Endothelial cell of umbilical vein (primary cell): ENCODE results near the gene OXER1. TPM values are rescaled to one million over a fixed set of nuclear protein-coding genes. Genes with fewer than 3 reads are reported as not detected.

Experiments used
- BruUV-seq: library from RNA; stranded (reverse); fragments of 400-500 nt; replicated peaks from 2 replicates; lab custom pipeline; 2021; lab: Mats Ljungman, UMichigan
- CTCF ChIA-PET: fragments of 300-600, 350-600 bp; sonication (Branson Sonifier 250); formaldehyde crosslinking; loops from one replicate; lab custom pipeline; 2021; ENCODE audit warnings: antibody characterized with exemption, inconsistent platforms; lab: Charles Lee
- POLR2A ChIA-PET: fragments of 300-600, 350-600 bp; sonication (Branson Sonifier 250); formaldehyde crosslinking; loops from one replicate; lab custom pipeline; 2021; ENCODE audit warnings: antibody characterized with exemption, inconsistent platforms; lab: Charles Lee
- DNase-seq: peaks from one replicate; pipeline ENCODE4 v3.0.0-alpha.2; 2011; ENCODE audit warnings: low read depth, low spot score
- FAIRE-seq: peaks from 2 replicates; lab custom pipeline; 2011; peaks lifted over from hg19 to GRCh38; lab: Jason Lieb, UNC
- H2AFZ ChIP-seq: 2 replicates; pipeline ENCODE4 v1.6.0; 2012; ENCODE audit warnings: low read depth, low read length, control low read depth, inconsistent platforms
- H3K27ac ChIP-seq: 2 replicates; pipeline ENCODE4 v1.5.1; 2011; ENCODE audit warnings: low read depth, mild to moderate bottlenecking, control low read depth, low read length, moderate library complexity; ENCODE audit not compliant: insufficient read depth
- H3K27me3 ChIP-seq, 2 experiments: 2 replicates each; pipeline versions ENCODE4 v1.6.0 to v1.6.1; 2011; ENCODE audit warnings: low read length in 2 of 2, mixed read lengths in 1 of 2; ENCODE audit not compliant: control insufficient read depth in 2 of 2, insufficient read depth in 2 of 2
- H3K36me3 ChIP-seq, 2 experiments: 2 replicates in 1 of 2; 3 replicates in 1 of 2; pipeline ENCODE4 v1.5.1; 2011; ENCODE audit warnings: low read length in 2 of 2, mild to moderate bottlenecking in 1 of 2, moderate library complexity in 1 of 2; ENCODE audit not compliant: control insufficient read depth in 2 of 2, insufficient read depth in 2 of 2; ENCODE audit errors: extremely low read depth in 1 of 2
- H3K4me1 ChIP-seq: 3 replicates; pipeline ENCODE4 v1.5.1; 2011; ENCODE audit warnings: mild to moderate bottlenecking, low read length; ENCODE audit not compliant: control insufficient read depth, insufficient read depth; ENCODE audit errors: extremely low read depth
- H3K4me2 ChIP-seq: 2 replicates; pipeline ENCODE4 v1.6.1; 2011; ENCODE audit warnings: low read length, control low read depth, mixed read lengths; ENCODE audit not compliant: insufficient read depth
- H3K4me3 ChIP-seq, 3 experiments: fragments of 200-600 bp in 1 of 3; sonication (generic), shearing (Covaris generic) in 1 of 3; replicated peaks in 1 of 3; 2 replicates each; pipeline ENCODE4 v1.5.1; 2011 to 2016; ENCODE audit warnings: control low read depth in 3 of 3, low read length in 3 of 3, mild to moderate bottlenecking in 2 of 3, inconsistent platforms in 1 of 3, low read depth in 1 of 3, moderate library complexity in 1 of 3; ENCODE audit not compliant: insufficient read depth in 1 of 3
- H3K79me2 ChIP-seq: 2 replicates; pipeline ENCODE4 v1.6.0; 2012; ENCODE audit warnings: low read length, inconsistent platforms; ENCODE audit not compliant: control insufficient read depth, insufficient read depth
- H3K9ac ChIP-seq: replicated peaks from 2 replicates; pipeline ENCODE3; 2011; ENCODE audit warnings: low read length, control low read depth; ENCODE audit not compliant: insufficient read depth; ENCODE audit errors: extremely low read depth
- H3K9me1 ChIP-seq: replicated peaks from 3 replicates; pipeline ENCODE4 v1.6.0; 2011; ENCODE audit warnings: mild to moderate bottlenecking, low read length; ENCODE audit not compliant: control insufficient read depth, insufficient read depth; ENCODE audit errors: extremely low read depth
- H3K9me3 ChIP-seq: replicated peaks from 2 replicates; pipeline ENCODE4 v1.5.1; 2012; ENCODE audit warnings: low read length, inconsistent platforms; ENCODE audit not compliant: control insufficient read depth, insufficient read depth
- H4K20me1 ChIP-seq: replicated peaks from 2 replicates; pipeline ENCODE3; 2011; ENCODE audit warnings: mild to moderate bottlenecking, low read length; ENCODE audit not compliant: control insufficient read depth, insufficient read depth; ENCODE audit errors: extremely low read depth
- MYC ChIP-seq: IDR thresholded peaks from one replicate; pipeline ENCODE4 v1.6.1; 2011; ENCODE audit warnings: mild to moderate bottlenecking, low read depth, low read length
- POLR2AphosphoS5 ChIP-seq: IDR thresholded peaks from 2 replicates; pipeline ENCODE4 v1.6.1; 2012; ENCODE audit warnings: low read depth, mild to moderate bottlenecking, control low read depth, low read length, moderate library complexity; ENCODE audit not compliant: insufficient read depth
- dilution Hi-C: fragments of 300-500 bp; cut with MboI; formaldehyde crosslinking; loops from one replicate; pipeline ENCODE4 v1.15.0; 2019; ENCODE audit warnings: low sequenced_read_pairs; ENCODE audit not compliant: extremely low pct_ligation_motif_present
- intact Hi-C: fragments of 100-400 bp; cut with micrococcal nuclease; formaldehyde crosslinking; loops from one replicate; pipeline ENCODE4 v1.10.0; 2022
- polyA plus RNA-seq, 4 experiments: library from polyadenylated mRNA; depleted of rRNA in 3 of 4; stranded (reverse) in 3 of 4; unstranded in 1 of 4; fragments of >200 nt; gene quantifications; 2 replicates each; pipeline versions ENCODE4 v1.2.1 to v1.2.3, GENCODE V29; 2011 to 2012; ENCODE audit warnings: missing spikeins in 1 of 4
- total RNA-seq: library from RNA; stranded (reverse); gene quantifications from 2 replicates; pipeline ENCODE4 v1.2.3, GENCODE V29; 2021
- TF ChIP-seq, protein P1 (sequence below), 2 donors: IDR thresholded peaks; 1 replicate in 1 of 2; 2 replicates in 1 of 2; pipeline ENCODE4 v1.5.1; 2011; ENCODE audit warnings: low read length in 2 of 2, mild to moderate bottlenecking in 2 of 2, moderate library complexity in 2 of 2, control low read depth in 1 of 2, inconsistent platforms in 1 of 2, low read depth in 1 of 2; ENCODE audit not compliant: insufficient read depth in 1 of 2; ENCODE audit errors: extremely low read depth in 1 of 2

Gene OXER1
- total and polyA plus RNA-seq, 2 donors (not counting 3 experiments of a cell fraction or from before 2014, with no cell fraction given): 0.18 TPM

DNA sequence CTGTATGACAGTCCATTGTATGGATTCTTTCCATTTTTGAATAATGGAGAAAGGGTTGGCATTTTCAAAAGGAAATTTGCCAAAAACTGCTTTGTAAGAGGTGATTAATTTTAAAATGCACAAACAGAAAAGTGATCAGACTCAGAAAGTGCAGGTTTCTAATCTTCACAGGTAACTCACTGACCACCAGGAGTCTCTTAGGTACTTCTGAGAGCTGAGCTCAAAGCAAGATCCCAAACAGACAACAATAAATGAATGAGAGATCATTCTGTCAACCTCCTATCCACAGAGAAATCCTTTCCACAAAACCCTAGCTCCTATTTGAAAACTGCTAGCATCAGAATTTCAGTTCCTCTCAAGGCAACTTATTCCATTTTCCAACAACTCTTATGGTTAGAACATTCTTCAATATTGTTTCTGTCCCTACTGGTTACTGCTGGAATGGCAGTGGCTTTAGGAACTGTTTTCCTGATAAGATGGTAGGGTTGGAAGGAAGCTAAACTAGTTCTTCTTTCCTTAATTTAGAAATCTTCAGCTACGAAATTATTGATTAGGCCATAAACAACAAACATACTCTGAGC is 49.1 kb upstream of the OXER1 start:
- no peaks in the 10 kb centered on the region for H3K9me3 ChIP-seq
- no peak overlapping the region for H3K4me3 ChIP-seq
- no peak overlapping the region for H3K4me2 ChIP-seq
- no peaks in the 10 kb centered on the region for H3K27me3 ChIP-seq
- ChIA-PET CTCF (interaction anchor here (0.7 to 1.7 kb wide), 10 partner anchors 10 to 798 kb away, joined by 3 to 8 read pairs (median 4); no protein-coding TSS in a partner anchor), POLR2A (no interaction called here)
- H3K79me2 ChIP-seq: no peaks in the 10 kb centered on the region
- no peaks in the 10 kb centered on the region for H4K20me1 ChIP-seq
- TF ChIP-seq MYC (no peak), POLR2AphosphoS5 (no peak)
- TF ChIP-seq, protein P1, sequence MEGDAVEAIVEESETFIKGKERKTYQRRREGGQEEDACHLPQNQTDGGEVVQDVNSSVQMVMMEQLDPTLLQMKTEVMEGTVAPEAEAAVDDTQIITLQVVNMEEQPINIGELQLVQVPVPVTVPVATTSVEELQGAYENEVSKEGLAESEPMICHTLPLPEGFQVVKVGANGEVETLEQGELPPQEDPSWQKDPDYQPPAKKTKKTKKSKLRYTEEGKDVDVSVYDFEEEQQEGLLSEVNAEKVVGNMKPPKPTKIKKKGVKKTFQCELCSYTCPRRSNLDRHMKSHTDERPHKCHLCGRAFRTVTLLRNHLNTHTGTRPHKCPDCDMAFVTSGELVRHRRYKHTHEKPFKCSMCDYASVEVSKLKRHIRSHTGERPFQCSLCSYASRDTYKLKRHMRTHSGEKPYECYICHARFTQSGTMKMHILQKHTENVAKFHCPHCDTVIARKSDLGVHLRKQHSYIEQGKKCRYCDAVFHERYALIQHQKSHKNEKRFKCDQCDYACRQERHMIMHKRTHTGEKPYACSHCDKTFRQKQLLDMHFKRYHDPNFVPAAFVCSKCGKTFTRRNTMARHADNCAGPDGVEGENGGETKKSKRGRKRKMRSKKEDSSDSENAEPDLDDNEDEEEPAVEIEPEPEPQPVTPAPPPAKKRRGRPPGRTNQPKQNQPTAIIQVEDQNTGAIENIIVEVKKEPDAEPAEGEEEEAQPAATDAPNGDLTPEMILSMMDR (IDR thresholded peaks at IDR 0.05; ENCODE audit: extremely low read depth in 1 of 2, insufficient read depth in 1 of 2, low read depth in 1 of 2, low read length in 2 of 2): peak; percentile 34 to 36
- H3K36me3 ChIP-seq: no peaks in the 10 kb centered on the region
- H2AFZ ChIP-seq: no peak overlapping the region
- no TSS peak for BruUV-seq
- no peak overlapping the region for H3K9ac ChIP-seq
- dilution Hi-C loops: no loop called here
- intact Hi-C loops: loop anchor here (5.0 kb wide), 1 partner anchor 414 kb away; the partner anchor contains the start of gene ZFP36L2
- H3K27ac ChIP-seq: no peak overlapping the region
- H3K4me1 ChIP-seq: peaks cover 11% of the 10 kb centered on the region
- peak; percentile 56 for DNase-seq
- no peak for FAIRE-seq
- peaks cover 2% of the 10 kb centered on the region for H3K9me1 ChIP-seq
